ENCODE results near the gene BTBD10. TPM values are rescaled to one million over a fixed set of nuclear protein-coding genes. Genes with fewer than 3 reads are reported as not detected.
A peak's percentile ranks its signal among the peaks of the same experiment; 100 is the strongest.
"Not testable (repeated sequence)": the region's sequence is repeated elsewhere in the genome, so short reads cannot be mapped to it uniquely, and the experiment has no call there.

The BTBD10 gene
- total RNA-seq, 1 donor from 2014 or later: 205 TPM

DNA sequence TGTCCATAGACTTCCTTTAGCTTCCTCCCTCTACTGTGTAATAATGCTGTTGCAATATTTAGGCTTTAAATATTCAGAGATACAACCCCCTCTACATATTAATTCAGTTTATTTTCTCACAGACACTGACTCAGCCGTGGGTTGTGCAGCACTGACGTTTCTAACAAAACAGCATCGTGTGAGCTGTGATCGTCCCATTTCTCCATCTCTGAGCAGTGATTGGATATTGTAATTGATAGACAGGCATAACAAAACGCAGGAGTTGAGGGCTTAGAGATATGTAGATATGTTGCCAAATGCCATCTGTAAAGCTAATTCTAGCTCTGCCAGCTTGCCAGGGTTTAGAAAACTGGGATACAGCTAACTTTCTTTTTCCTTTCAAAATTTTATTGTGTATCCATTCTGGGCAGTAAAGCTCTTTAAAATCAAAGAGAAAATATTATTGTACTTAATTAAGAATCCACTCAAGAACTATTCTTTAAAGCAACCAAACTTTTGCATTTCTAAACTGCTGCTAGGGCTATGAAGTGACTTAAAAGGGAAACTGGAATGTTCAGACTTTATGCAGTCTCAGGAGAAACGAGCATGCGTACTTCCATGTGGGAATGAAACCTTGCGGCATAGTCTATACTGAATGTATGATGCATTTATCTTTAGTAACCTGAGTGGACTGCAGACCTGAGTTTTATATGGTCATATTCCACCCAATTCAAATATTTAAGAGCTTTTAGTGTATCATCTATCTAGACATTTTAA is 22.7 kb downstream of the BTBD10 start:
- DNase-seq: peak; percentile 35

DNA sequence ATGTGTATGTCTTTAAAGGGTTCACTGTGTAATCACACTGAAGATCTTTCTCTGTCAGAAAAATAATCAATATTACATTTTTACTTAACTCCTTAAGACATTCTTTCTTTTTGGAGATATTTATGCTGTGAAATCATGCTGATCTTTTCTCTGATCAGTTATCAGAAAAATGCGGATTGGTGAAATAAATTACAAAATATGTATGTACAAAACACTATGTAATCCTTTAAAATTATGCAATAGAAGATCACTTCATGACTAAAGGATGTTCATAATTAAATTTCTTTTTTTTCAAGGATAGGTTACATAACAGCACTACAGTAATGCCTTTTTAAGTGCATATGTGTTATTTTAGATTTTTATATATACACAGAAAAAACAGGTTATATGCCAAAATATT is 24.7 kb downstream of the BTBD10 start:
- DNase-seq: no peak

DNA sequence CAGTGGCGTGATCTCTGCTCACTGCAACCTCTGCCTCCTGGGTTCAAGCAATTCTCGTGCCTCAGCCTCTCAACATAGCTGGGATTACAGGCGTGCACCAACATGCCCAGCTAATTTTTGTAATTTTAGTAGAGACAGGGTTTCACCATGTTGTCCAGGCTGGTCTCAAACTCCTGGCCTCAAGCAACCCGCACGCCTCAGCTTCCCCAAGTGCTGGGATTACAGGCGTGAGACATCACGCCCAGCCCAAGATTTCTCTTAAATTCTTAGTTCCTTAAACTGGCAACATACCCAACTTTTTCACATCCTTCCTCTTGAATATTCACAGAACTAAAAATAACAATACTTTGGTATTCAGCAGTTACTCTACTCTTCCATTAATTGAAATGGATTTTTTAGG is 26.2 kb downstream of the BTBD10 start:
- DNase-seq: not testable (repeated sequence)

DNA sequence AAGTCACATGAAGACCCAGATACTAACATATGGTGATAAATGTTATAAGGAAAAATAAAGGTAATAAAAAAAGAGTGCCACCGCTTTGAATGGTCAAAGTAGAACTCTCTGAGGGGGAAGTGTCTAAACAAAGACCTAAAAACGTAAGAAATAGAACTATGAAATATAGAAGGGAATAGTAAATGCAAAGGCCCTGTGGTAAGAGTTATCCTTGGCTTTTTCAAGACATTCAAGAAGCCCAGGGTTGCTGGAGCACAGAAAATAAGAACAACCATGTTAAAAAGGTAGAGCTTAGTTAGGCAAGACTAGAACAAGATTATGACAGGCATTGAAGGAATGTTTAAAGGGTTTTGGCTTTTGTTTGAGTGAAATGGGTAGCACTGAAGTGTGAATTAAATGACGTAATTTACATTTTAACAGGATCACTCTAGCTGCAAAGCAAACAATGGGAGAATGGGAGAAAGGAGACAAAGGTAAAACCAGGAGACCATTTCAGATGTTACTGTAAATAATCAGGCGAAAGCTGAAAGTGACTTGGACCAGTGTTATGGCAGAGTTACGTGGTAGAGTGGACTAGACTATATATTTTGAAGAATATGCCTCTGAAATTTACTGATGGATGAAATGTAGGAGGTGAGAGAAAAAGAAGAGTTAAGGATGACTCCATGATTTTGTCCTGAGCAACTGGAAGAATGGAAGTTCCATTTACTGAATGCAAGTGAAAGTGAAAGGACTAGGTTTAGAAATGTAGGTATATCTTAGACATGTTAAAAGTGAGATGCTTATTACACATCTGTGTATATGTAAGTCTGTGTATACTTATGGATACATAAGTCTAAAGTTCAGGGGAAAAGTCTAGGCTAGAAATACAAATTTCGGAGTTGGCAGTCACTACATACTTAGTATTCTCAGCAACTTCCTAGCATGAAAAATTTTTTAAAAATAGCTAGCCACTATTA is 28.5 kb downstream of the BTBD10 start:
- DNase-seq: no peak

DNA sequence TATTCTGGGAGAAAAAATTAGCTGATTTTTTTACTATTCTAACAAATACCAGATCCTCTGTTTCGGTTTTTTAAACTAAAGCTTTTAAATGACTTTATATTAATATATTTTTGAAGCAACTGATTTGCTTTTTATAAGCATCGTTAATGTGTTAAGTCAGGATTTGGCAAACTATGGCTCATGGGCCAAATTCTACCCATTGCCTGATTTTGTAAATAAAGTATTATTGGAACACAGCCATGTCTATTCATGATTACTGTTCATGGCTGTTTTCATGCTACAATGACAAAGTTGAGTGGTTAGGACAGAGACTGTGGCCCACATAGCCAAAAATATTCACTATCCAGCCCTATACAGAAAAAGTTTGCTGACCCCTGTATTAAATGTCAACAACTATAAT is 29.6 kb downstream of the BTBD10 start:
- DNase-seq: no peak

DNA sequence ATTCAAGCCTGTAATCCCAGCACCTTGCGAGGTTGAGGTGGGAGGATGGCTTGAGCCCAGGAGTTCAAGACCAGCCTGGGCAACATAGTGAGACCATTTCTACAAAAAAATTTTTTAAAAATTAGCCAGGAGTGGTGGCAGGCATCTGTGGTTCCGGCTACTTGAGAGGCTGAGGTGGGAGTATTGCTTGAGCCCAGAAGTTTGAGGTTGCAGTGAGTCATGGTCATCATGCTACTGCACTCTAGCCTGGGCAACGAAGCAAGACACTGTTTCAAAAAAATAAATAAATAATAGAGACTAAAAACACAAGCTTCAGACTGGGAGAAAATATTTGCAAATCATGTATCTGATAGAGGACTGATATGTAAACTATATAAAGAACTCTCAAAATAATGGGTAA is 33.2 kb downstream of the BTBD10 start:
- DNase-seq: no peak

DNA sequence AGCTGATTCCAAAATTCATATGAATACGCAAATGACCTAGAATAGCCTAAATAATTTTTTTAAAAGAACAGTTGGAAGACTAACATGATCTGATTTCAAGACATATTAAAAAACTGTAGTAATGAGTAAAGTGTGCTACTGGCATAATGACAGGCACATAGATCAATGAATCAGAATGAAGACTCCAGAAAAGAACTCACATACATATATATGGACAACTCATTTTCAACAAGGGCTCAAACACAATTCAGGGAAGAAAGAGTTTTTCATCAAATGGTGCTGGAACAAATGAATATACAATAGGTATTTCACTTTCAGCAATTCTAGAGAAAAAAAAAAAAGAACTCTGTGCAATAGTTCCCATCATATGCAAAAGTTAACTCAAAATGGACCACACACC is 33.7 kb downstream of the BTBD10 start:
- no peak for DNase-seq

DNA sequence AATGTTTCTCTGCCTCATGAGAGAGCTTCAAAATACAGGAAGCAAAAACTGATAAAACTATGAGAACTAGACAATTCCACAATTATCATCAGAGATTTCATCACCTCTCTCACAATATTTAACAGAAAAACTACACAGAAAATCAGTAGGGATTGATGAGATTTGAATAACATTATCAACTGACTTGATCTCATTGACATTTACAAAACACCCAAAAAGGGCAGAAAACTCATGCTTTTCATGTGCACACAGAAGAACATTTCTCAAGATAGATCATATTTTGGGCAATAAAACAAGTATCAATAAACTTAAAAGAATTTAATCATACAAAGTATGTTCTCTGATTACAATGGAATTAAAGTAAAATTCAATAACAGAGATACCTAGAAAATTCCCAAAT is 35.6 kb downstream of the BTBD10 start:
- DNase-seq: no peak

DNA sequence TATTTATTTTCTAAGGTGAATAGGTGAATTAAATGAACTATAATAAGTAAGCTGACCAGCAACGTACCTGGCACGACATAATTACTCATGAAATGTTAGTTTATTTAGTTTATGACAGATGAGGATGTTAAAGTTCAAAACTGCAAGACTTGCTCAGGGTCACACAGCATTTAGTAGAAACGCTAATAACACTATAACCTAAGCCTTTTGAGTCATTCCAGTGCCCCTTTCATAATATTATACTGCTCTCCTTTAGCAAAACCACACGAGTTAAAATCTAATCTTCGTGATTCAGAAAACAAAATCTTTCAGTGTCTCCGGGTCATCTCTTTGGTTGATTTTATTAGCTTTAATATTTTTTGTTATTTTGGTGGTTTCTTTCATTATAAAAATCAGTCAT is 39.6 kb downstream of the BTBD10 start:
- no peak for DNase-seq

DNA sequence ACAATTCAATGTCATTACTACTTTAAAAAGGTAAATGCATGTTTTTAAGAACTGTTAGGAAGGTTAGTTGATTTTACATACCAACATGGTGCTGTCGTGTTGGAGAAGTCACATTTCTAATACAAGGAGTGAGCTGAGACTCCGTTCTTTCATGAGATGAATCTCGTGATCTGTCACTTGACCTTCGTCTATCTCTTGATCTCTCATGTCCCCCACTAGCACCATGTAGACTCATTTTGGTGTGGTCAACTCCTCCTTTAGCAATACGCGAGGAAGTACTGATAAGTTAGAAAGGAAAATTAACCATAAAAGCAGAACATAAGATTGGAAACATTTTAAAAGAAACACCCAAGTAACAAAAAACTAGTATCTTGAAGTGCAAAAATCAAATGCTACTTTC is 41.5 kb downstream of the BTBD10 start:
- no peak for DNase-seq

DNA sequence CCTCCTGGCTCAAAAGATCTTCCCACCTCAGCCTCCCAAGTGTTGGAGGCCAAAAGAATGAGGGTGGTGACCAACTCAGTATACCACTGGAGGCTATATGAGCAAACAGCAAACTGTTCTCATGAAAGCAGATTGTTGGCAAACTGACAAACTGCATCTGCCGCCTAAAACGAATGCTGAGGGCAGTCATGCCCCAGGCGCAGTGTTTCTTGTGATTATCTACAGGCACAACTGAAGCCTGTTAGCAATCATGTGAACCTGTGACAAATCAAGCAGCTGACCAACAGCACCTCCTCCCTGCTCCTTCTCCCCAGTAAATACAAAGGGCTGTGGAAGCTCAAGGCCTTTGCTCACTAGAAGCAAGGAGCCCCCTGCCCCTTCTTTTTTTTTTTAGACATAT is 47.8 kb downstream of the BTBD10 start:
- DNase-seq: no peak

DNA sequence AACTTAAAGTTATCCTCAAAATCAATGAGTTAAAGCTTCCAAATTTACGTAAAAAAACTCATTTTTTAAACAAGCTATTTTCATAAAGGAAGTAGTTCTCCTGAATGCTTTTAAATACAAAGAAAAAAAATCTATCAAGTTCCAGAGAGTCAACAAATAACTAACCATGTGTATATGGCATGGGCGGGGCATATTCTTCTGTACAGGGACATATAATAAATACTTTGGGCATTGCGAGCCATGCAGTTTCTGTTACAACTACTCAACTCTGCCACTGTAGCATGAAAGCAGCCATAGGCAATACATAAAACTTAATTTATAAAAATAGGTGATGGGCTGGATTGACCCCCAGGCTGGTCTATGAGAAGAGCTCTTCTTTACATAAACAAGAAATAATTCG is 57.8 kb downstream of the BTBD10 start:
- DNase-seq: no peak

DNA sequence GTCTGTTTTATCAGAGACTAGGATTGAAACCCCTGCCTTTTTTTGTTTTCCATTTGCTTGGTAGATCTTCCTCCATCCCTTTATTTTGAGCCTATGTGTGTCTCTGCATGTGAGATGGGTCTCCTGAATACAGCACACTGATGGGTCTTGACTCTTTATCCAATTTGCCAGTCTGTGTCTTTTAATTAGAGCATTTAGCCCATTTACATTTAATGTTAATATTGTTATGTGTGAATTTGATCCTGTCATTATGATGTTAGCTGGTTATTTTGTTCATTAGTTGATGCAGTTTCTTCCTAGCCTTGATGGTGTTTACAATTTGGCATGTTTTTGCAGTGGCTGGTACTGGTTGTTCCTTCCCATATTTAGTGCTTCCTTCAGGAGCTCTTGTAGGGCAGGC is 64.7 kb downstream of the BTBD10 start:
- DNase-seq: not testable (repeated sequence)

DNA sequence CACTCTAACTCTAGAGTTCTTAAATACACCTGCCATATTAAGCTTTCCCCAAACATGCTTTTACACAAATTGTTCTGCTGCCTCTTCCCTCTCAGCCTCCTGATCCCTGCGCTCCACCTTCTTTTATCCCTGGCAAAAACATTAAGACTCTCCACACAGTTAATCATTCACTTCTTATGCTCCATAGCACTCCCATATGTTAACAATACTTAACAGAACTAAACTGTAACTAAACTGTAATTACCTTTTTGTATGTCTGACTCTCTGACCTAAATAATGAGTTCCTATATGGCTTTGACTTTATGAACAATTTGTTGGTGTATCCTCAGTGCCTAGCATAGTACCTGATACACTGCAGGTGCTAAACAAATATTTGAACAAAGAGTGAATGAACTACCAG is 71.8 kb downstream of the BTBD10 start:
- DNase-seq: no peak

DNA sequence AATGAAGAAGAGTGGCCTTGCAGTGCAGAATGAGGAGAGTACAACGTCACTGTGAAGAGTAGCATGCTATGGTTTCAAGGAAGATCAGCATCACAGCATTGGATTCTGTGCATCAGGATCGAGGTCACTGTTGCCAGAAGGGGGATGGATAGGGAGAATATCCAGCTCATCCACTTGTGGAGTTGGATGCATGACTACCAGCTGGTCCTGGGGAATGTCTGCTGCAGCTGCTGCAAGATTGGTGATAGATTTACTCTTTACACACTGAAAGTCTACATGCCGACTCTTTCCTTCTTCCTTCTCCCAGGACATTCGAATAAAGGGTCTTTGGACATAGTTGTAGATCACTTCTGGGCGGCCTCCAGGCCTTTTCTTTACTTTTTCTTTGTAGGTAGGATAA is 74.3 kb downstream of the BTBD10 start:
- no peak for DNase-seq

DNA sequence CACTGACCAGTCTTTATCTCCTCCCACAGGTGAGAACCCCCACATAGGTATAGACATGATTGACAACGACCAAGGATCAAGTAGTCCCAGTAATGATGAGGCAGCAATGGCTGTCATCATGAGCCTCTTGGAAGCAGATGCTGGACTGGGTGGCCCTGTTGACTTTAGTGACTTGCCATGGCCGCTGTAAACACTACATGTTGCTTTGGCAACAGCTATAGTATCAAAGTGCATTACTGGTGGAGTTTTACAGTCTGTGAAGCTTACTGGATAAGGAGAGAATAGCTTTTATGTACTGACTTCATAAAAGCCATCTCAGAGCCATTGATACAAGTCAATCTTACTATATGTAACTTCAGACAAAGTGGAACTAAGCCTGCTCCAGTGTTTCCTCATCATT is 76.5 kb downstream of the BTBD10 start:
- DNase-seq: no peak

DNA sequence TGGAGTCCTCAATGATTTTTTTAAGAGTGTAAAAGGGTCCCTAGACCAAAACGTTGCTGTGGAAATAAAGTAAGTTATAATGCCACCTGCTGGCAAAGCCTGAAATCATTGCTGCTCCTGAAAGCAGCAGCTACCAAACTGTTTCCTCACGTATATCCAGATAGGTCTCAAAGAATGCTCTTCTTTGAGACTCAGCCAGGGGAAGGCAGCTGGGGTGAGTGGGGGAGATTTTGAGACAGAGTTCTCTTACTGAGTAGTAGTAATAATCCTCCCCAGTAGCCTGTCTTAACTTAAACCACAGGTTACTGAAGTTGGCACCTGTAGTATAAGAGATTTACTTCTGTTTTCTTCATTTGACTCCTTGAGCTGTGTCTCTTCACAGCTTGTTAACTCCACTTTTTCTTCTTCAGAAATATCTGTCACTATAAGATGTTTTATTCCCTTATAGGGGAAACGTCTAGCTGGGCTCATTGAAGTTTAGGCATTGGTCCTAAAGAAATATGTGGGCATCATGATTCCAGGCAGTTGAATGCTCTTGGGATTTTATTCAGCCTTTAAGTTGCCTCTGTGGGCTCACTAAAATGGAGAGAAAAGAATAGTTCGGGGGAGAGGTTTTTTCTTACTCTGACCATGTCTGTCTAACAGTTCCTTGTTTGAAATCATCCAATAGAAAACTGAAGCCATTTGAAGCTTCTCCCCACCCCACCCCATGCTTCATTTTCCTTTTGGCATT is 77.9 kb downstream of the BTBD10 start:
- DNase-seq: no peak

DNA sequence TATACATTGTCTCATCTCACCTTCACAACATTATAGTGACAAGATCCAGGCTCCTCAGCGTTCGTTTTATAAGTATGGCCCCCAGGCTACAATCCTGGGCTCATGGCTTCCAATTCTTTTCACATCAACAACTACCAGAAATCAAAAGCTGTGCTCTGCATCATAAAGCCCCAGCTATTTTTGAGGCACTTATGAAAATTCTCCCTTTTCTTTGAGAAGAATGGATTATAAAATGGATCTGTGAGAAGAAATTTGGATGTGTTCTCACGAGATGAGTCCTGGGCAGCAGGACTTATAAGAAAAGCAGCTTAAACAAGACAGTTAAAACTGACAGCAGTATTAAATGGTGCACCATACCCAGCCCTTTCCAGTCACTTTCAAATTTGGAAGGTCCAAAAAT is 80.3 kb downstream of the BTBD10 start:
- no peak for DNase-seq

DNA sequence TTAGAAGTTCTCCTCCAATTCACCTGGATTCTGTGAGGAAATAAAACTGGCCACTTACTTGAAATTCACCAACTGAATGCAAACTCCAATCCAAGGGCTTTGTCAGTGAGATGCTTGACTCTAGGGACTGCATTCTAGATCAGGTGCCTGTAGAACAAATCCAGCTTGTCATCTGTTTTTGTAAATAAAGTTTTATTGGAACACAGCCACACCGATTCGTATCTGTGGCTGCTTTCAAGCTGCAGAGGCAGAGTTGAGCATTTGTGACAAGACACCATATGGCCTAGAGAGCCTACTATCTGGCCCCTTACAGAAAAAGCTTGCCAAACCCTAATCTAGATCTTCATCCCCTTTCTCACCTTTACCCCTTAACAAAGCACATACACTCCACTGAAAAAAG is 82.3 kb downstream of the BTBD10 start:
- no peak for DNase-seq

DNA sequence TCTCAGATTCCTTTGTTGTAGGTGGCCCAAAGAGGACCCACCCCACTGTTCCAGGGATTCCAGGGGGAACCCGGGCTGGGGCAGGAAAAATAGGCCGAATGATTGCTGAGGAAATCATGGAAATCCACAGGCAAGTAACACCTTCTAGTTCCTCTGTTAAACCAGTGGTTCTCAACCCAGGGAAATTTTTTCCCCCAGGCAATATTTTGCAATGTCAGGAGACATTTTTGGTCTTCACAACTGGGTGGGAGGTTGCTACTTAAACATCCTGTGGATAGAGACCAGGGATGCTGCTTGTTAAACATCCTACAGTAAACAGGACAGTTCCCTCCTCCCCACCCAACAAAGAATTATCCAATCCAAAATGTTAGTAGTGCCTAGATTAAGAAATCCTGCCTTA is 84.7 kb downstream of the BTBD10 start:
- DNase-seq: no peak

DNA sequence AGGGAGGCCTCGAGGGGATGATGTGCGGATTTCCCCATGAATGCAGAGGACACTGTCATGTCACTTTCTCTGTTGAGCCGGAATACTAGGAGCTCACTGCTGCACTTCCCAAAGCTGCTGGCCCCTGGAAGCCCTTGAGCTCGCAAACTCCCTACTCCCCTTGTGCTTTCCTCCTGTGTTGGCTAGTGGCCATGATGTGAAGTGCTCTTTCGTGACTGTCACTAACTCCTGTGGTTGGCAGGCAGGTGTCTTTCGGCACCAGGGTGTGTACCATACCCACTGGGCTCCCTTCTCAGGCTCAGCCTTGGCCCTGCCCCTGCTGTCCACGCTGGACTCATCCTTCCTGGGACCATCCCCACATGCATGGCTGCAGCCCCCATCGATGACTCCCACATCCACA is 86.2 kb downstream of the BTBD10 start:
- DNase-seq: no peak

DNA sequence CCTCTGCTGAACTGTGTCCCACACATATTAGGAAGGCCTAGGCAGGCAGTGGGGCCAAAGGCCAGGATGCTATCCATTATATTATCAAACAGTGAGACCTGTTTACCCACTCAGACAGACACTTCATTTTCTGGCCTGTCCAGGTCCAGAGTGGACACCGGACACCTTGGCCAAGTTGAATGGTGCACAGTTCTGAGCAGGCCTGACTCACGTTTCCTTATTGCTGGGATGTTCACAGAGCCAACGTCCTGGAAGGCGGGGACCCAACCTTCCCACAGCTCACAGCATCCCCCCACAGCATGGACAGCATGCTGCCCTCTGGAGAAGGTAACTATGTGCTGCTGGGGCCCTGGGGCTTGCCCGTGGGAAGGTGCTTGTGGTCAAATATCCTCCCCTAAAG is 86.6 kb downstream of the BTBD10 start:
- no peak for DNase-seq

DNA sequence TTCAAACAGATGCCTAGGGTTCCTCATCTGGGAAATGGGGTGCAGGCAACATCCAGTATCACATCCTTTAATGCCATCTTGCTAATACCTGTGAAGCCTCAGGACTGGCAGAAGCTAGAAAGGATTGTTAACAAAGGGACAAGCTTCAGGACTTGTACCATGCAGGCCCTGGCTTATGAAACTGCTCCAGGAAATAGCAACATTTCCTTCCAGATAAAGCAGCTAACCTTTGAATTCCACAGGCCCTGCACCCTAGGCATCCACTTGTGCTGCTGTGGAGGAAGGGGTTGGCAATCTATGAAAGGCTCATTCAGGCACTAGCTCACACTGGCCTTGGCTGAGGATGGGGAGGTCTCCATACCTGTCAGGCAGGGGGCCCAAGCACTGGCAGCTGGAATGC is 87.2 kb downstream of the BTBD10 start:
- no peak for DNase-seq

Data from occipital lobe (tissue), 2 donors.